Ectodermal cell (in vitro differentiated cells): Measurements from ENCODE around the gene SLC22A4.

Experiments used
- H3K27ac ChIP-seq: 2 replicates; pipeline ENCODE4 v1.7.0; 2013; ENCODE audit warnings: mild to moderate bottlenecking, low read depth, low read length; ENCODE audit not compliant: insufficient read depth, poor library complexity, severe bottlenecking
- H3K27me3 ChIP-seq: 2 replicates; pipeline ENCODE4 v1.7.0; 2013; ENCODE audit warnings: mild to moderate bottlenecking, low read length; ENCODE audit not compliant: insufficient read depth, control insufficient read depth, poor library complexity, severe bottlenecking
- H3K36me3 ChIP-seq: one replicate; pipeline ENCODE4 v1.7.0; 2013; ENCODE audit warnings: low read length; ENCODE audit not compliant: control insufficient read depth, insufficient read depth
- H3K4me1 ChIP-seq: one replicate; pipeline ENCODE4 v1.7.0; 2013; ENCODE audit warnings: low read length; ENCODE audit not compliant: control insufficient read depth, insufficient read depth
- H3K4me3 ChIP-seq: 2 replicates; pipeline ENCODE4 v1.7.0; 2013; ENCODE audit warnings: low read depth, low read length, control low read depth; ENCODE audit not compliant: insufficient read depth
- H3K9me3 ChIP-seq: 2 replicates; pipeline ENCODE4 v1.7.0; 2013; ENCODE audit warnings: mild to moderate bottlenecking, low read length, moderate library complexity; ENCODE audit not compliant: control insufficient read depth
- WGBS, 2 experiments: methylation state at CpG; one replicate each; pipeline ENCODE4 v1.1.7; 2013; ENCODE audit warnings: missing lambda C conversion rate in 2 of 2; 5-methylcytosine and 5-hydroxymethylcytosine counted together

Gene SLC22A4

GRCh38 chr5:132256783-132257130 is 37.4 kb upstream of the SLC22A4 start:
- H3K4me1 ChIP-seq: peaks cover 33% of the 10 kb centered on the region
- H3K4me3 ChIP-seq: peak overlapping the region; percentile 66
- H3K27ac ChIP-seq: no peak overlapping the region
- 84 to 89% methylated on average over 5 to 6 of the region's 6 CpGs for WGBS, 2 experiments
- no peaks in the 10 kb centered on the region for H3K9me3 ChIP-seq
- H3K27me3 ChIP-seq: peaks cover 19% of the 10 kb centered on the region
- H3K36me3 ChIP-seq: no peaks in the 10 kb centered on the region

- Histone ChIP-seq H3K9me3 (no peaks in the 10 kb centered on the region), H3K27ac (no peak within 1 kb of the TSS), H3K36me3 (no peaks in the 10 kb centered on the region), H3K27me3 (peaks cover 19% of the 10 kb centered on the region), H3K4me1 (peaks cover 33% of the 10 kb centered on the region), H3K4me3 (peak within 1 kb of the TSS; percentile 66)
- WGBS, 2 experiments: 10% methylated on average over 88 of the region's 88 CpGs
Measured at GRCh38 chr5:132257131-132258101, 36.8 kb upstream of the SLC22A4 start, which contains the start of gene PDLIM4. Gene PDLIM4 (plus strand): TSS chr5:132257696. CDS start chr5:132257735, 39 bp downstream.

- H3K4me1 ChIP-seq: peaks cover 33% of the 10 kb centered on the region
- 70 to 71% methylated on average over 19 of the region's 19 CpGs for WGBS, 2 experiments
- H3K36me3 ChIP-seq: no peaks in the 10 kb centered on the region
- H3K4me3 ChIP-seq: peak overlapping the region; percentile 66
- no peak overlapping the region for H3K27ac ChIP-seq
- H3K9me3 ChIP-seq: no peaks in the 10 kb centered on the region
- H3K27me3 ChIP-seq: peaks cover 19% of the 10 kb centered on the region
Measured at GRCh38 chr5:132258102-132259068, 35.8 kb upstream of the SLC22A4 start.

- Histone ChIP-seq H3K27ac (no peak overlapping the region), H3K36me3 (no peaks in the 10 kb centered on the region), H3K4me1 (peaks cover 33% of the 10 kb centered on the region), H3K4me3 (no peak overlapping the region), H3K27me3 (peaks cover 19% of the 10 kb centered on the region), H3K9me3 (no peaks in the 10 kb centered on the region)
- 72 to 75% methylated on average over 24 of the region's 24 CpGs for WGBS, 2 experiments
Measured at GRCh38 chr5:132259069-132259851, 34.9 kb upstream of the SLC22A4 start.

- Histone ChIP-seq H3K4me1 (peaks cover 33% of the 10 kb centered on the region), H3K36me3 (no peaks in the 10 kb centered on the region), H3K4me3 (no peak overlapping the region), H3K27me3 (peaks cover 19% of the 10 kb centered on the region), H3K27ac (no peak overlapping the region), H3K9me3 (no peaks in the 10 kb centered on the region)
- WGBS, 2 experiments: 87 to 88% methylated on average over 6 of the region's 6 CpGs
Measured at GRCh38 chr5:132260051-132260450, 34.1 kb upstream of the SLC22A4 start.

- WGBS, 2 experiments: 60 to 72% methylated on average over 6 of the region's 6 CpGs
- Histone ChIP-seq H3K27me3 (peaks cover 16% of the 10 kb centered on the region), H3K4me3 (no peak overlapping the region), H3K36me3 (no peaks in the 10 kb centered on the region), H3K4me1 (peaks cover 33% of the 10 kb centered on the region), H3K27ac (no peak overlapping the region), H3K9me3 (no peaks in the 10 kb centered on the region)
Measured at GRCh38 chr5:132260714-132261551, 33.3 kb upstream of the SLC22A4 start.

GRCh38 chr5:132261881-132262845 is 32.0 kb upstream of the SLC22A4 start:
- H3K4me1 ChIP-seq: peaks cover 33% of the 10 kb centered on the region
- peaks cover 7% of the 10 kb centered on the region for H3K27me3 ChIP-seq
- H3K9me3 ChIP-seq: no peaks in the 10 kb centered on the region
- WGBS, 2 experiments: 93 to 95% methylated on average over 7 of the region's 7 CpGs
- no peak overlapping the region for H3K4me3 ChIP-seq
- no peak overlapping the region for H3K27ac ChIP-seq
- no peaks in the 10 kb centered on the region for H3K36me3 ChIP-seq

- WGBS, 2 experiments: 97% methylated on average over 2 of the region's 2 CpGs
- H3K27me3 ChIP-seq: peaks cover 2% of the 10 kb centered on the region
- H3K27ac ChIP-seq: no peak overlapping the region
- no peaks in the 10 kb centered on the region for H3K9me3 ChIP-seq
- H3K36me3 ChIP-seq: no peaks in the 10 kb centered on the region
- H3K4me3 ChIP-seq: no peak overlapping the region
- H3K4me1 ChIP-seq: peaks cover 30% of the 10 kb centered on the region
Measured at GRCh38 chr5:132262882-132263547, 31.2 kb upstream of the SLC22A4 start.
